B cell (primary cell): Measurements from ENCODE around the gene TAF1. TPM values are rescaled to one million over a fixed set of nuclear protein-coding genes. Genes with fewer than 3 reads are reported as not detected.

Source experiments
- ATAC-seq: fragments of 200-7000 bp; cut with Tn5 transposase; one replicate; pipeline ENCODE4 v1.10.0; 2021; ENCODE audit warnings: low read depth, mild to moderate bottlenecking, moderate number of reproducible peaks, moderate library complexity
- CTCF ChIA-PET: fragments of 350-600 bp; sonication (Branson Sonifier 250); formaldehyde crosslinking; loops from one replicate; lab custom pipeline; 2021; ENCODE audit warnings: antibody characterized with exemption, inconsistent platforms; lab: Charles Lee
- POLR2A ChIA-PET: fragments of 350-600 bp; sonication (Branson Sonifier 250); formaldehyde crosslinking; loops from one replicate; lab custom pipeline; 2021; ENCODE audit warnings: antibody characterized with exemption; lab: Charles Lee
- DNase-seq: peaks from one replicate; pipeline ENCODE4 v3.0.0; 2013
- H2AFZ ChIP-seq: 2 replicates; pipeline ENCODE4 v1.6.1; 2012; ENCODE audit warnings: mild to moderate bottlenecking, low read depth, low read length; ENCODE audit not compliant: insufficient read depth, poor library complexity, severe bottlenecking
- H3K27ac ChIP-seq, 2 donors: 1 replicate in 1 of 2; 2 replicates in 1 of 2; pipeline ENCODE4 v1.5.1; 2012 to 2013; ENCODE audit warnings: low read length in 2 of 2, mild to moderate bottlenecking in 2 of 2, moderate library complexity in 1 of 2
- H3K27me3 ChIP-seq, 4 experiments: fragments of 200-600 bp in 1 of 4; sonication (generic) in 1 of 4; replicated peaks in 1 of 4; 1 replicate in 2 of 4; 2 replicates in 2 of 4; pipeline versions ENCODE4 v1.6.1 to v1.7.0; 2013 to 2016; ENCODE audit warnings: low read length in 3 of 4, mild to moderate bottlenecking in 2 of 4, mixed read lengths in 1 of 4, moderate library complexity in 1 of 4; ENCODE audit not compliant: insufficient read depth in 4 of 4, control insufficient read depth in 3 of 4; ENCODE audit errors: control extremely low read depth in 1 of 4
- H3K36me3 ChIP-seq, 2 experiments: replicated peaks in 1 of 2; 1 replicate in 1 of 2; 2 replicates in 1 of 2; pipeline versions ENCODE4 v1.6.1 to v1.7.1; 2013; ENCODE audit warnings: low read length in 1 of 2; ENCODE audit not compliant: insufficient read depth in 2 of 2, control insufficient read depth in 1 of 2; ENCODE audit errors: control extremely low read depth in 1 of 2, extremely low read depth in 1 of 2
- H3K4me1 ChIP-seq, 2 donors: fragments of 200-600 bp in 1 of 2; sonication (generic) in 1 of 2; 1 replicate in 1 of 2; 2 replicates in 1 of 2; pipeline versions ENCODE4 v1.5.1 to v1.6.1; 2013 to 2017; ENCODE audit warnings: low read length in 2 of 2; ENCODE audit not compliant: control insufficient read depth in 2 of 2, insufficient read depth in 2 of 2
- H3K4me2 ChIP-seq: replicated peaks from 2 replicates; pipeline ENCODE3; 2012; ENCODE audit warnings: mild to moderate bottlenecking, low read depth, low read length; ENCODE audit not compliant: poor library complexity, severe bottlenecking
- H3K4me3 ChIP-seq, 5 experiments: fragments of 200-600 bp in 1 of 5; sonication (generic) in 1 of 5; 1 replicate in 3 of 5; 2 replicates in 2 of 5; pipeline versions ENCODE4 v1.5.1 to v1.7.0; 2011 to 2016; ENCODE audit warnings: low read length in 4 of 5, mild to moderate bottlenecking in 4 of 5, low read depth in 2 of 5, control low read depth in 1 of 5, moderate library complexity in 1 of 5; ENCODE audit not compliant: insufficient read depth in 1 of 5; ENCODE audit errors: control extremely low read depth in 1 of 5, extremely low read depth in 1 of 5
- H3K79me2 ChIP-seq: fragments of 200-600 bp; sonication (generic); one replicate; pipeline ENCODE4 v1.6.0; 2016; ENCODE audit warnings: low read length; ENCODE audit not compliant: control insufficient read depth, insufficient read depth
- H3K9ac ChIP-seq: fragments of 200-600 bp; sonication (generic); 2 replicates; pipeline ENCODE4 v1.6.1; 2017; ENCODE audit warnings: mild to moderate bottlenecking, low read length, moderate library complexity
- H3K9me3 ChIP-seq, 3 donors: one replicate each; pipeline versions ENCODE4 v1.6.1 to v1.7.1; 2013; ENCODE audit warnings: low read length in 2 of 3; ENCODE audit not compliant: control insufficient read depth in 2 of 3, insufficient read depth in 1 of 3; ENCODE audit errors: control extremely low read depth in 1 of 3
- H4K20me1 ChIP-seq: 2 replicates; pipeline ENCODE4 v1.6.0; 2012; ENCODE audit warnings: mild to moderate bottlenecking, low read length; ENCODE audit not compliant: insufficient read depth, control insufficient read depth, poor library complexity, severe bottlenecking
- H3K27ac Mint-ChIP-seq: one replicate; pipeline ENCODE4 v1.8.0; 2021; ENCODE audit warnings: mixed read lengths
- H3K27me3 Mint-ChIP-seq: one replicate; pipeline ENCODE4 v1.8.0; 2021; ENCODE audit warnings: mixed read lengths
- H3K4me1 Mint-ChIP-seq: one replicate; pipeline ENCODE4 v1.8.0; 2021; ENCODE audit warnings: mixed read lengths
- H3K4me3 Mint-ChIP-seq: one replicate; pipeline ENCODE4 v1.8.0; 2021; ENCODE audit warnings: mixed read lengths
- H3K9me3 Mint-ChIP-seq: one replicate; pipeline ENCODE4 v1.8.0; 2022; ENCODE audit warnings: mixed read lengths; ENCODE audit not compliant: insufficient read depth
- EZH2 ChIP-seq: IDR thresholded peaks from 2 replicates; pipeline ENCODE4 v1.6.1; 2012; ENCODE audit warnings: borderline replicate concordance, low read depth, mild to moderate bottlenecking, moderate library complexity, low read length; ENCODE audit not compliant: insufficient read depth, poor library complexity, severe bottlenecking
- WGBS: methylation state at CpG from one replicate; pipeline ENCODE4 v1.1.5; 2013; ENCODE audit warnings: missing lambda C conversion rate; ENCODE audit not compliant: insufficient coverage; 5-methylcytosine and 5-hydroxymethylcytosine counted together
- intact Hi-C: fragments of 100-400 bp; cut with micrococcal nuclease; formaldehyde crosslinking; loops from one replicate; pipeline ENCODE4 v1.10.0; 2022
- polyA plus RNA-seq: library from polyadenylated mRNA; depleted of rRNA; stranded (reverse); fragments of >200 nt; gene quantifications from 2 replicates; pipeline ENCODE4 v1.2.3, GENCODE V29; 2012
- total RNA-seq, 2 donors: library from RNA; stranded (reverse); fragments of 120-200 nt in 1 of 2; gene quantifications; 1 replicate in 1 of 2; 2 replicates in 1 of 2; pipeline versions ENCODE4 v1.2.3 to v1.2.4, GENCODE V29; 2013 to 2022
- TF ChIP-seq, protein P1 (sequence below): fragments of 200-600 bp; IDR thresholded peaks from one replicate; pipeline ENCODE4 v1.8.0; 2022; ENCODE audit warnings: antibody characterized with exemption, mild to moderate bottlenecking

The TAF1 gene
- total and polyA plus RNA-seq, 2 donors (not counting 1 experiment from before 2014, with no cell fraction given) = 12.2 to 97.5 TPM

DNA sequence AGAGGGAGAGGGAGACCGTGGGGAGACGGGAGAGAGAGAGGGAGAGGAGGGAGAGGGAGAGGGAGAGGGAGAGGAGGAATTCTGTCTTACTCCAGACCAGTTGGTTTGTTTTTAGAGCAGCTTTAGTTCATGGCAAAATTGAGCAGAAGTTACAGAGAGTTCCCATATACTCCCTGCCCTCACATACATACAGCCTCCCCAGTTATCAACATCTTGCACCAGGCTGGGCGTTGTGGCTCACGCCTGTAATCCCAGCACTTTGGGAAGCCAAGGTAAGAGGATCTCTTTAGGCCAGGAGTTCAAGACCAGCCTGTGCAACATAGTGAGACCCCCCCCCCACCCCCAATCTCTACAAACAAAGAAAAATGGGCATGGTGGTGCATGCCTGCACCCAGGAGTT is 86.9 kb downstream of the TAF1 start:
- POLR2A ChIA-PET = no interaction called here
- H3K79me2 ChIP-seq = no peaks in the 10 kb centered on the region
- H3K4me1 ChIP-seq = no peaks in the 10 kb centered on the region
- no peaks in the 10 kb centered on the region for H4K20me1 ChIP-seq
- no peaks in the 10 kb centered on the region for H3K4me1 Mint-ChIP-seq
- H3K4me3 Mint-ChIP-seq = no peak overlapping the region
- peaks cover 0 to 37% of the 10 kb centered on the region in 2 experiments for H3K36me3 ChIP-seq
- no peak for DNase-seq
- no peak overlapping the region for H3K27ac ChIP-seq
- H3K9ac ChIP-seq = no peak overlapping the region
- H3K27ac Mint-ChIP-seq = no peak overlapping the region
- H3K4me2 ChIP-seq = no peak overlapping the region
- intact Hi-C loops = loop anchor here (10.0 kb wide), 1 partner anchor 92 kb away; no protein-coding TSS in a partner anchor
- no peaks in the 10 kb centered on the region for H3K9me3 Mint-ChIP-seq
- no peak for ATAC-seq
- H3K9me3 ChIP-seq = no peaks in the 10 kb centered on the region
- no peaks in the 10 kb centered on the region for H3K27me3 Mint-ChIP-seq
- no CpG with 5 or more reads among the region's 4 CpGs for WGBS
- CTCF ChIA-PET = no interaction called here
- no peak overlapping the region for H2AFZ ChIP-seq
- H3K4me3 ChIP-seq = no peak overlapping the region
- TF ChIP-seq, protein P1, sequence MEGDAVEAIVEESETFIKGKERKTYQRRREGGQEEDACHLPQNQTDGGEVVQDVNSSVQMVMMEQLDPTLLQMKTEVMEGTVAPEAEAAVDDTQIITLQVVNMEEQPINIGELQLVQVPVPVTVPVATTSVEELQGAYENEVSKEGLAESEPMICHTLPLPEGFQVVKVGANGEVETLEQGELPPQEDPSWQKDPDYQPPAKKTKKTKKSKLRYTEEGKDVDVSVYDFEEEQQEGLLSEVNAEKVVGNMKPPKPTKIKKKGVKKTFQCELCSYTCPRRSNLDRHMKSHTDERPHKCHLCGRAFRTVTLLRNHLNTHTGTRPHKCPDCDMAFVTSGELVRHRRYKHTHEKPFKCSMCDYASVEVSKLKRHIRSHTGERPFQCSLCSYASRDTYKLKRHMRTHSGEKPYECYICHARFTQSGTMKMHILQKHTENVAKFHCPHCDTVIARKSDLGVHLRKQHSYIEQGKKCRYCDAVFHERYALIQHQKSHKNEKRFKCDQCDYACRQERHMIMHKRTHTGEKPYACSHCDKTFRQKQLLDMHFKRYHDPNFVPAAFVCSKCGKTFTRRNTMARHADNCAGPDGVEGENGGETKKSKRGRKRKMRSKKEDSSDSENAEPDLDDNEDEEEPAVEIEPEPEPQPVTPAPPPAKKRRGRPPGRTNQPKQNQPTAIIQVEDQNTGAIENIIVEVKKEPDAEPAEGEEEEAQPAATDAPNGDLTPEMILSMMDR = no peak
- TF ChIP-seq EZH2 = no peak
- H3K27me3 ChIP-seq = no peaks in the 10 kb centered on the region

DNA sequence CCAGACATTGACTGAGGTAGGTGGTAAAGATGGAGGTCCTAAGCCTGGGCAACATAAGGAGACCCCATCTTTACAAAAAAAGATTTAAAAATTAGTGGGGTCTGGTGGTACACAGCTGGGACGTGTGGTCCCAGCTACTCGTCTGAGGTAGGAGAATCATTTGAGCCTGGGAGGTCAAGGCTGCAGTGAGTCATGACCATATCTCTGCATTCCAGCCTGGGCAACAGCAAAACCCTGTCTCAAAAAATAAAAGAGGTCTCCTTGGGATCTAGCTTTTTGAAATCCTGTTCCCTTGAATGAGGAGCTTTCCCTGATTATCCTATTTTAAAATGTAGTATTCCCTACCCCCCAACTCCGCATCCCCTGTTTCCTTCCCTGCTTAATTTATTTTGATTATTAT is 88.1 kb downstream of the TAF1 start:
- H3K79me2 ChIP-seq = no peaks in the 10 kb centered on the region
- intact Hi-C loops = loop anchor here (10.0 kb wide), 1 partner anchor 91 kb away; no protein-coding TSS in a partner anchor
- no peak for DNase-seq
- no peak overlapping the region for H2AFZ ChIP-seq
- ChIA-PET POLR2A (no interaction called here), CTCF (interaction anchor here (0.8 kb wide), 1 partner anchor 16 kb away, joined by 3 read pairs; no protein-coding TSS in a partner anchor)
- no peaks in the 10 kb centered on the region for H3K27me3 ChIP-seq
- peaks cover 0 to 44% of the 10 kb centered on the region in 2 experiments for H3K36me3 ChIP-seq
- no peaks in the 10 kb centered on the region for H3K9me3 Mint-ChIP-seq
- no peaks in the 10 kb centered on the region for H3K27me3 Mint-ChIP-seq
- H3K27ac Mint-ChIP-seq = no peak overlapping the region
- no peaks in the 10 kb centered on the region for H3K9me3 ChIP-seq
- H3K4me3 ChIP-seq = no peak overlapping the region
- ATAC-seq = no peak
- H3K27ac ChIP-seq = no peak overlapping the region
- no peaks in the 10 kb centered on the region for H3K4me1 Mint-ChIP-seq
- H4K20me1 ChIP-seq = no peaks in the 10 kb centered on the region
- H3K4me2 ChIP-seq = no peak overlapping the region
- no peak for TF ChIP-seq EZH2
- TF ChIP-seq, protein P1 = no peak
- H3K4me1 ChIP-seq = no peaks in the 10 kb centered on the region
- 100% methylated on average over 1 of the region's 3 CpGs for WGBS
- no peak overlapping the region for H3K9ac ChIP-seq
- H3K4me3 Mint-ChIP-seq = no peak overlapping the region
